Neural cell (in vitro differentiated cells): Measurements from ENCODE around the gene PTH1R.

Source experiments
- CTCF ChIP-seq: fragments of 450-650 bp; IDR thresholded peaks from 2 replicates; pipeline ENCODE4 v1.5.1; 2014; ENCODE audit warnings: antibody characterized with exemption, mild to moderate bottlenecking, moderate library complexity; ENCODE audit not compliant: poor library complexity, severe bottlenecking
- EP300 ChIP-seq: fragments of 450-650 bp; conservative IDR thresholded peaks from 2 replicates; pipeline ENCODE4 v1.6.1; 2014; ENCODE audit warnings: antibody characterized with exemption, mild to moderate bottlenecking, moderate library complexity; ENCODE audit not compliant: poor library complexity, severe bottlenecking
- EZH2 ChIP-seq: fragments of 200-600, 300-800 bp; shearing (Covaris generic), sonication (generic); IDR thresholded peaks from 2 replicates; pipeline ENCODE4 v1.6.1; 2014; ENCODE audit warnings: antibody characterized with exemption, low read length, borderline replicate concordance, mild to moderate bottlenecking; ENCODE audit not compliant: insufficient read depth, poor library complexity, severe bottlenecking
- POLR2AphosphoS5 ChIP-seq: IDR thresholded peaks from 2 replicates; pipeline ENCODE4 v1.6.1; 2012
- RAD21 ChIP-seq: fragments of 450-650 bp; conservative IDR thresholded peaks from 2 replicates; pipeline ENCODE4 v1.6.1; 2014; ENCODE audit warnings: antibody characterized with exemption, mild to moderate bottlenecking, moderate library complexity
- TAF1 ChIP-seq: IDR thresholded peaks from 2 replicates; pipeline ENCODE4 v1.6.1; 2012; ENCODE audit warnings: low read depth

GRCh38 chr3:46916799-46917198, 39.3 kb downstream of the PTH1R start:
- TF ChIP-seq CTCF (no peak), EP300 (no peak), POLR2AphosphoS5 (no peak), RAD21 (no peak), TAF1 (no peak), EZH2 (no peak)
